ENCODE results near the gene TTC4. TPM values are rescaled to one million over a fixed set of nuclear protein-coding genes. Genes with fewer than 3 reads are reported as not detected.

TTC4 gene
- total RNA-seq, 5 donors from 2014 or later (not counting 1 experiment from before 2014, with no cell fraction given), result 9.6 to 25.1 (median 22.2) TPM

- peaks cover 23% of the 10 kb centered on the region for H3K36me3 Mint-ChIP-seq
- peak overlapping the region; percentile 63 to 75 for H3K27ac Mint-ChIP-seq
- peaks cover 32 to 35% (median 35%) of the 10 kb centered on the region in 3 donors for H3K4me1 Mint-ChIP-seq
- no peaks in the 10 kb centered on the region for H3K27me3 Mint-ChIP-seq
- Histone ChIP-seq H3K27ac (ENCODE audit: low read length) (no peak overlapping the region), H3K36me3 (ENCODE audit: control insufficient read depth in 2 of 2, extremely low read depth in 1 of 2, insufficient read depth in 1 of 2, low read length in 1 of 2) (peaks cover 2 to 36% of the 10 kb centered on the region in 2 donors), H3K4me1 (ENCODE audit: control insufficient read depth in 1 of 2, extremely low read depth in 1 of 2, insufficient read depth in 2 of 2, low read length in 2 of 2) (peaks cover 8 to 14% of the 10 kb centered on the region in 2 experiments), H3K27me3 (replicated peaks in 1 of 2; ENCODE audit: control insufficient read depth in 2 of 2, extremely low read depth in 1 of 2, insufficient read depth in 2 of 2, low read length in 1 of 2) (no peaks in the 10 kb centered on the region), H3K9me3 (no peaks in the 10 kb centered on the region), H3K4me3 (ENCODE audit: control insufficient read depth in 1 of 2, extremely low read depth in 1 of 2, low read length in 1 of 2) (peak overlapping the region; percentile 75 to 97)
- CTCF ChIA-PET, result interaction anchor here in 1 of 2 donors (2.0 kb wide), 1 partner anchor 85 kb away, joined by 9 read pairs; the partner anchor contains the start of gene TTC22
- ATAC-seq (replicated peaks in 1 of 4) (no peak), DNase-seq (no peak)
- peak overlapping the region; percentile 85 to 89 (median 88) for H3K4me3 Mint-ChIP-seq
- no peaks in the 10 kb centered on the region for H3K9me3 Mint-ChIP-seq
- POLR2A ChIA-PET, result no interaction called here
- 60% methylated on average over 1 of the region's 8 CpGs for WGBS (ENCODE audit: insufficient coverage)
These were observed 812 bp downstream of the TTC4 start for GRCh38 chr1:54716299-54717047.

GRCh38 chr1:54721719-54722118 is 6.1 kb downstream of the TTC4 start:
- no peak overlapping the region for H3K27ac Mint-ChIP-seq
- no peak overlapping the region for H3K4me3 Mint-ChIP-seq
- CTCF ChIA-PET, result interaction anchor here in 1 of 2 donors (0.5 kb wide), 1 partner anchor 51 kb away, joined by 4 read pairs; no protein-coding TSS in a partner anchor
- no peak for ATAC-seq (replicated peaks in 1 of 4)
- no peaks in the 10 kb centered on the region for H3K9me3 Mint-ChIP-seq
- Histone ChIP-seq H3K9me3 (peaks cover 2% of the 10 kb centered on the region), H3K4me3 (ENCODE audit: control insufficient read depth in 1 of 2, extremely low read depth in 1 of 2, low read length in 1 of 2) (no peak overlapping the region), H3K27me3 (replicated peaks in 1 of 2; ENCODE audit: control insufficient read depth in 2 of 2, extremely low read depth in 1 of 2, insufficient read depth in 2 of 2, low read length in 1 of 2) (no peaks in the 10 kb centered on the region), H3K27ac (ENCODE audit: low read length) (no peak overlapping the region), H3K36me3 (ENCODE audit: control insufficient read depth in 2 of 2, extremely low read depth in 1 of 2, insufficient read depth in 1 of 2, low read length in 1 of 2) (peaks cover 2 to 82% of the 10 kb centered on the region in 2 donors), H3K4me1 (ENCODE audit: control insufficient read depth in 1 of 2, extremely low read depth in 1 of 2, insufficient read depth in 2 of 2, low read length in 2 of 2) (peaks cover 0 to 1% of the 10 kb centered on the region in 2 experiments)
- DNase-seq, result no peak
- POLR2A ChIA-PET, result interaction anchor here in 1 of 2 donors (0.6 kb wide), 1 partner anchor 256 kb away, joined by 3 read pairs; no protein-coding TSS in a partner anchor
- H3K27me3 Mint-ChIP-seq, result no peaks in the 10 kb centered on the region
- H3K4me1 Mint-ChIP-seq, result peaks cover 16 to 21% (median 18%) of the 10 kb centered on the region in 3 donors
- peaks cover 67% of the 10 kb centered on the region for H3K36me3 Mint-ChIP-seq

GRCh38 chr1:54723985-54724384 is 8.3 kb downstream of the TTC4 start:
- Mint-ChIP-seq H3K9me3 (no peaks in the 10 kb centered on the region), H3K4me3 (no peak overlapping the region), H3K4me1 (peaks cover 6 to 7% (median 6%) of the 10 kb centered on the region in 3 donors), H3K27me3 (no peaks in the 10 kb centered on the region), H3K36me3 (peaks cover 66% of the 10 kb centered on the region), H3K27ac (no peak overlapping the region)
- Histone ChIP-seq H3K27me3 (replicated peaks in 1 of 2; ENCODE audit: control insufficient read depth in 2 of 2, extremely low read depth in 1 of 2, insufficient read depth in 2 of 2, low read length in 1 of 2) (no peaks in the 10 kb centered on the region), H3K36me3 (ENCODE audit: control insufficient read depth in 2 of 2, extremely low read depth in 1 of 2, insufficient read depth in 1 of 2, low read length in 1 of 2) (peaks cover 4 to 86% of the 10 kb centered on the region in 2 donors), H3K27ac (ENCODE audit: low read length) (no peak overlapping the region), H3K4me3 (ENCODE audit: control insufficient read depth in 1 of 2, extremely low read depth in 1 of 2, low read length in 1 of 2) (no peak overlapping the region), H3K9me3 (peaks cover 2% of the 10 kb centered on the region), H3K4me1 (ENCODE audit: control insufficient read depth in 1 of 2, extremely low read depth in 1 of 2, insufficient read depth in 2 of 2, low read length in 2 of 2) (no peaks in the 10 kb centered on the region)
- CTCF ChIA-PET, result interaction anchor here (0.5 to 0.6 kb wide), 2 partner anchors 9 to 12 kb away, joined by 3 read pairs; no protein-coding TSS in a partner anchor
- no peak for ATAC-seq (replicated peaks in 1 of 4)
- no peak for DNase-seq
- POLR2A ChIA-PET, result interaction anchor here in 1 of 2 donors (0.7 to 1.3 kb wide), 2 partner anchors 9 to 181 kb away, joined by 3 to 5 read pairs; partner anchors contain the start of gene TTC4

- no peaks in the 10 kb centered on the region for H3K27me3 ChIP-seq (replicated peaks in 1 of 2; ENCODE audit: control insufficient read depth in 2 of 2, extremely low read depth in 1 of 2, insufficient read depth in 2 of 2, low read length in 1 of 2)
- peaks cover 65% of the 10 kb centered on the region for H3K36me3 Mint-ChIP-seq
- no peaks in the 10 kb centered on the region for H3K9me3 Mint-ChIP-seq
- H3K27me3 Mint-ChIP-seq, result no peaks in the 10 kb centered on the region
- ChIA-PET CTCF (no interaction called here), POLR2A (interaction anchor here (0.6 to 1.3 kb wide), 4 partner anchors 10 to 180 kb away, joined by 3 to 7 read pairs (median 5); partner anchors contain the start of gene TTC4 (in 1 of the 2))
- H3K4me3 ChIP-seq (ENCODE audit: control insufficient read depth in 1 of 2, extremely low read depth in 1 of 2, low read length in 1 of 2), result no peak overlapping the region
- no peak for DNase-seq
- peaks cover 2% of the 10 kb centered on the region for H3K9me3 ChIP-seq
- peaks cover 0 to 2% (median 1%) of the 10 kb centered on the region in 3 donors for H3K4me1 Mint-ChIP-seq
- no peak overlapping the region for H3K27ac ChIP-seq (ENCODE audit: low read length)
- no peak overlapping the region for H3K27ac Mint-ChIP-seq
- H3K4me3 Mint-ChIP-seq, result no peak overlapping the region
- ATAC-seq (replicated peaks in 1 of 4), result no peak
- WGBS (ENCODE audit: insufficient coverage), result no CpG with 5 or more reads among the region's 1 CpG
- H3K36me3 ChIP-seq (ENCODE audit: control insufficient read depth in 2 of 2, extremely low read depth in 1 of 2, insufficient read depth in 1 of 2, low read length in 1 of 2), result peaks cover 3 to 86% of the 10 kb centered on the region in 2 donors
- no peaks in the 10 kb centered on the region for H3K4me1 ChIP-seq (ENCODE audit: control insufficient read depth in 1 of 2, extremely low read depth in 1 of 2, insufficient read depth in 2 of 2, low read length in 2 of 2)
These were observed 9.1 kb downstream of the TTC4 start for GRCh38 chr1:54724771-54725170.

GRCh38 chr1:54728027-54728426 is 12.4 kb downstream of the TTC4 start:
- Mint-ChIP-seq H3K27ac (no peak overlapping the region), H3K36me3 (peaks cover 63% of the 10 kb centered on the region), H3K9me3 (no peaks in the 10 kb centered on the region), H3K4me3 (no peak overlapping the region), H3K27me3 (no peaks in the 10 kb centered on the region), H3K4me1 (no peaks in the 10 kb centered on the region)
- no peak for ATAC-seq (replicated peaks in 1 of 4)
- peaks cover 13 to 84% of the 10 kb centered on the region in 2 donors for H3K36me3 ChIP-seq (ENCODE audit: control insufficient read depth in 2 of 2, extremely low read depth in 1 of 2, insufficient read depth in 1 of 2, low read length in 1 of 2)
- H3K9me3 ChIP-seq, result peaks cover 2% of the 10 kb centered on the region
- ChIA-PET POLR2A (interaction anchor here in 1 of 2 donors (0.6 kb wide), 1 partner anchor 418 kb away, joined by 5 read pairs; no protein-coding TSS in a partner anchor), CTCF (no interaction called here)
- no peak overlapping the region for H3K27ac ChIP-seq (ENCODE audit: low read length)
- H3K4me1 ChIP-seq (ENCODE audit: control insufficient read depth in 1 of 2, extremely low read depth in 1 of 2, insufficient read depth in 2 of 2, low read length in 2 of 2), result no peaks in the 10 kb centered on the region
- no peak for DNase-seq
- 100% methylated on average over 1 of the region's 3 CpGs for WGBS (ENCODE audit: insufficient coverage)
- no peak overlapping the region for H3K4me3 ChIP-seq (ENCODE audit: control insufficient read depth in 1 of 2, extremely low read depth in 1 of 2, low read length in 1 of 2)
- no peaks in the 10 kb centered on the region for H3K27me3 ChIP-seq (replicated peaks in 1 of 2; ENCODE audit: control insufficient read depth in 2 of 2, extremely low read depth in 1 of 2, insufficient read depth in 2 of 2, low read length in 1 of 2)

GRCh38 chr1:54736685-54737084 is 21.0 kb downstream of the TTC4 start:
- ChIA-PET POLR2A (no interaction called here), CTCF (interaction anchor here in 1 of 2 donors (1.1 kb wide), 1 partner anchor 13 kb away, joined by 3 read pairs; no protein-coding TSS in a partner anchor)
- 89% methylated on average over 5 of the region's 5 CpGs for WGBS (ENCODE audit: insufficient coverage)
- Histone ChIP-seq H3K27me3 (replicated peaks in 1 of 2; ENCODE audit: control insufficient read depth in 2 of 2, extremely low read depth in 1 of 2, insufficient read depth in 2 of 2, low read length in 1 of 2) (no peaks in the 10 kb centered on the region), H3K36me3 (ENCODE audit: control insufficient read depth in 2 of 2, extremely low read depth in 1 of 2, insufficient read depth in 1 of 2, low read length in 1 of 2) (peaks cover 19 to 82% of the 10 kb centered on the region in 2 donors), H3K4me3 (ENCODE audit: control insufficient read depth in 1 of 2, extremely low read depth in 1 of 2, low read length in 1 of 2) (no peak overlapping the region), H3K27ac (ENCODE audit: low read length) (no peak overlapping the region), H3K4me1 (ENCODE audit: control insufficient read depth in 1 of 2, extremely low read depth in 1 of 2, insufficient read depth in 2 of 2, low read length in 2 of 2) (no peaks in the 10 kb centered on the region), H3K9me3 (no peaks in the 10 kb centered on the region)
- Mint-ChIP-seq H3K36me3 (peaks cover 54% of the 10 kb centered on the region), H3K4me3 (no peak overlapping the region), H3K27ac (no peak overlapping the region), H3K27me3 (no peaks in the 10 kb centered on the region), H3K9me3 (no peaks in the 10 kb centered on the region), H3K4me1 (no peaks in the 10 kb centered on the region)
- DNase-seq (no peak), ATAC-seq (replicated peaks in 1 of 4) (no peak)

Data from T-cell (primary cell).